NCI-H345 treated with DMSO at 0.1 percent for 48 hours (cell line): ENCODE results near the gene SLC31A1.

Source experiments
- DNase-seq: peaks from one replicate; lab custom pipeline; 2025; ENCODE audit not compliant: unreplicated experiment; lab: John Stamatoyannopoulos, UW

SLC31A1 gene

DNA sequence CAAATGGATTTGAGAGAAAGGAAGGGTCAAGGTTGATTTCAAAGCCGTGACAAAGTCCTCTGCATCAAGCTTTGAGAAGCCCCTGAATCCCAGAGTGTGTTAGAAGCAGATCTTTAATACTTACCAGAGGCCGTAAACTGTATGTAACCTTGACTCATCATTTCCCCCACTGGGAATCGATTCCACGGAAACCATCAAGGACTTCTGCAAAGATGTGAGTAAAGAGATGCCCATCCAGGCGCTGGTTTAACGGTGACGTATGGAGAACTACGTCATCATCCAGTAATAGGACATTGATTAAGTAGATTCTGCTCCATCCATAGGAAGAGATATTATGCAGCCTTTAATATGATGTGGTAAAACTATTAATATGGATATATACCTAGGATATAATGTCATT is 80.2 kb downstream of the SLC31A1 start:
- no peak for DNase-seq

DNA sequence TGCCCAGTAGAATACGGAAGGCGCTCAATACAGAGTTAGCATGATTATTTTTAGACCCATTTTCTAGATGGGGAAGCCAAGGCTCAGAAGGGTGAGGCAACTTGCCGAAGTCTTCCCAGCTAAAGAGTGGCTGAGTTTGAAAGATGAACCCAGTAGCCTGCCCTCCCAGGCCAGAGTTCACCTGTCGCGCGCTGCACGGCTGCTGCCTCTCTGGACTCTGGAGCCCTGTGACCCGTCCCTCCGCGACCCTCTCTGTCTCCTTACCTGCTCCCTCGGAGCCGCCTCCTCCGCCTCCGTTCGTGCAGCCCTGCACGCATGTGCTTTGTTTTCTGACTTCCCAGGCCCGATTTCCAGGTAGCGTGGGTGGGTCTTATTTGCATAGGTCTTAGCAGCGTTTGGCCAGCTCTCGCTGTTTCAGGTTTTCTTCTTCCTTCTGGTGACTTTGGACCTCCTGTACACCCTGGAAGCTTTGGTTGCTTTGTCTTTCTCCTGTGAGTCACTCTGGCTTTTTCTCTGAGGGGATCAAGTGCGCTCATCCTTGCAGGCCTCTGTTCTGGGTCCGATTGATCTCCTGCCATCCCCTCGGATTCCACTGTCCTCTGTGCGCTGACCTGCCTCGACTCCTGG is 81.6 kb downstream of the SLC31A1 start, which contains the start of gene RNF183:
RNF183 (minus strand) TSS at position 585 of the 627 bp plus-strand sequence. CDS start 5,192 bp downstream, outside the sequence.
- no peak for DNase-seq

- no peak for DNase-seq
Measured at GRCh38 chr9:113306566-113306965, 85.2 kb downstream of the SLC31A1 start.

- no peak for DNase-seq
Measured at GRCh38 chr9:113307396-113307975, 86.1 kb downstream of the SLC31A1 start.

DNA sequence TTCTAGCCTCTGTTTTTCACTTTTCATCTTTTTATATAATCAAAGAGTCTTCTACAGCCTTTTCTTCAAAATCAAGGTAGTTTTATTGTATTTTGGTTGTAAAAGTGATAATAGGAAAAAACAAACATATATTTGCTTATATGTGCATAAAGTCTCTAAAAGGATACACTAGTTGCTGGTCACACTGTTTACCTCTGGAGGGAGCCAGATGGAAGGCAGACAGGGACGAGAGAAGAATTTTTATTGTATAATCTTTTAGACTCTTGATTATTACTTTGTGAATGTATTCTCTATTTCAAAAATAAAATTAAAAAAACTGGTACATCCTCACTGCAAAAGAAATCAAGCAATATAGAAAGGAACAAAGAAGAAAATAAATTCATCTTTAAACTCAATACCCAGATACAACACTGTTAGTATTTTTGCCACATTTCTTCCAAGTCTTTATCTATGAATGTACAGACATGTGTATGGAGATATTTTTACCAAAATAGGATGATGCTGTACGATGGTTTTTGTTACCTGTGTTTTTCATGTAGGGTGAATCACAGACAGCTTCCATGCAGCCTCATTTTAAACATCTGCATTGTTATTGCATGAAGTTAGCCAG is 88.0 kb downstream of the SLC31A1 start:
- no peak for DNase-seq

GRCh38 chr9:113310538-113310937 is 89.2 kb downstream of the SLC31A1 start:
- DNase-seq = no peak

DNA sequence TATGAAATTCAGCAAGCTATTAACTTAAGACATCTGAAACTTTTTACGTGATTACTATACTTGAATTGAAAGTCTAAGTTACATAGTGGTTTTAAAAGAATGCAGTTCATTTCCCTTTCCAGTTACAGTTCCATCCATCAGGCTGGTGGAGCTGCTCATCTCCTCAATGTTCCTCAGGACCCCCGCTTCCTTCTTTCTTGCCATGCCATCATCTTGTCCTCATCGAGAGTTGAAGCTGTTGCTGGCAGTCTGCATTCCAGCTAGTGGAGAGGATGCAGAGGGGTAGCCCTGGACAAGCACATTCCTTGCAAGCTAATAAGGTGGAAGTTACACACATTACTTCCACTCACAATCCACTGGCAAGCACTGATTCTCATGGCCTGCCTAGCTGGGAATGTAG is 90.6 kb downstream of the SLC31A1 start:
- DNase-seq = no peak

- DNase-seq = no peak
Measured at GRCh38 chr9:113313261-113313660, 91.9 kb downstream of the SLC31A1 start.
